Measurements from ENCODE around the gene SH3GL2. TPM values are rescaled to one million over a fixed set of nuclear protein-coding genes. Genes with fewer than 3 reads are reported as not detected.

The SH3GL2 gene
- total and polyA plus RNA-seq, 11 donors, result 1.3 to 20.9 (median 5.0) TPM

GRCh38 chr9:17625644-17626388 is 47.0 kb downstream of the SH3GL2 start:
- no peak overlapping the region for H3K4me3 ChIP-seq
- DNase-seq (no peak), ATAC-seq (no peak)
- H3K9me3 ChIP-seq, result no peaks in the 10 kb centered on the region
- WGBS, 4 donors, result 76 to 82% (median 82%) methylated on average over 6 of the region's 6 CpGs
- TF ChIP-seq POLR2A (IDR thresholded peaks at IDR 0.05), result no peak
- no peak for TF ChIP-seq CTCF (IDR thresholded peaks at IDR 0.05)
- H3K4me1 ChIP-seq, result no peaks in the 10 kb centered on the region
- H3K27me3 ChIP-seq, result no peaks in the 10 kb centered on the region
- intact Hi-C loops (cut with DNase I), result no loop called here
- H3K27ac ChIP-seq, result no peak overlapping the region
- no peaks in the 10 kb centered on the region for H3K36me3 ChIP-seq

- H3K27ac ChIP-seq, result no peak overlapping the region
- ATAC-seq, result no peak
- H3K4me1 ChIP-seq, result no peaks in the 10 kb centered on the region
- no peaks in the 10 kb centered on the region for H3K9me3 ChIP-seq
- no peak for DNase-seq
- WGBS, 4 donors, result 63 to 70% (median 66%) methylated on average over 3 of the region's 3 CpGs
- H3K4me3 ChIP-seq, result no peak overlapping the region
- no peaks in the 10 kb centered on the region for H3K27me3 ChIP-seq
- intact Hi-C loops (cut with DNase I), result no loop called here
- no peaks in the 10 kb centered on the region for H3K36me3 ChIP-seq
- TF ChIP-seq CTCF (IDR thresholded peaks at IDR 0.05) (no peak), POLR2A (IDR thresholded peaks at IDR 0.05) (no peak)
These were observed 48.8 kb downstream of the SH3GL2 start for GRCh38 chr9:17627641-17628040.

- intact Hi-C loops (cut with DNase I), result no loop called here
- Histone ChIP-seq H3K4me3 (no peak overlapping the region), H3K4me1 (no peaks in the 10 kb centered on the region), H3K9me3 (no peaks in the 10 kb centered on the region), H3K27me3 (no peaks in the 10 kb centered on the region), H3K36me3 (no peaks in the 10 kb centered on the region), H3K27ac (no peak overlapping the region)
- ATAC-seq (no peak), DNase-seq (no peak)
- TF ChIP-seq POLR2A (IDR thresholded peaks at IDR 0.05) (no peak), CTCF (IDR thresholded peaks at IDR 0.05) (no peak)
- WGBS, 4 donors, result 82 to 92% (median 88%) methylated on average over 2 of the region's 2 CpGs
These were observed 49.8 kb downstream of the SH3GL2 start for GRCh38 chr9:17628624-17629023.

- intact Hi-C loops (cut with DNase I), result no loop called here
These were observed 51.7 kb downstream of the SH3GL2 start for GRCh38 chr9:17630531-17630949.

More at GRCh38 chr9:17630531-17630949, 51.7 kb downstream of the SH3GL2 start:
- Histone ChIP-seq H3K27me3 (no peaks in the 10 kb centered on the region), H3K9me3 (no peaks in the 10 kb centered on the region), H3K36me3 (no peaks in the 10 kb centered on the region), H3K4me3 (no peak overlapping the region), H3K4me1 (no peaks in the 10 kb centered on the region), H3K27ac (no peak overlapping the region)
- 76 to 84% (median 81%) methylated on average over 2 of the region's 2 CpGs for WGBS, 4 donors
- ATAC-seq (no peak), DNase-seq (no peak)
- TF ChIP-seq CTCF (IDR thresholded peaks at IDR 0.05) (no peak), POLR2A (IDR thresholded peaks at IDR 0.05) (no peak)

Measured in heart left ventricle (tissue), 16 donors.